ENCODE measurements around the gene ABTB2. TPM values are rescaled to one million over a fixed set of nuclear protein-coding genes. Genes with fewer than 3 reads are reported as not detected.

ABTB2 gene
- total RNA-seq, 4 donors from 2014 or later: 5.0 to 44.1 (median 33.0) TPM

DNA sequence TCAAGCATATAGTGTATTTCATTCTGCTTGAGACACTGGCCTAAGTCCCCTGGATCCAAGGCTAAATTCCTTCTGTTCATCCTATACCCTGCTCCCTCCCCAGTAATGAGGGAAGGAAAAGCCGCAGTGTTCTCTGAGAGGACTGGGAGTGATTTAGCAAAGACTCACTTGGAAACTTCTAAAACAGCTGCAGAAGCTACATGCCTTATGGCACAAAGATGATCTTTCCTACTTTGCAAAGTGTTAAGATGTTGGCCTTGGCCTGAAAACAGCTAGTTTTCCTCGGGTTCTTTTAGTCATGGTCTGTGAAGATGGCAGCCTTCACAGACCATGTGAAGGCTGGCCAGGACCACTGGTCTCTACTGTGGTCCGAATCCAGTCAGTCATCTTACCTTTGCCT lies 65.7 kb downstream of the ABTB2 start:
- no peaks in the 10 kb centered on the region for H3K9me3 ChIP-seq
- no peaks in the 10 kb centered on the region for H3K27me3 ChIP-seq
- TF ChIP-seq POLR2A (IDR thresholded peaks at IDR 0.05): no peak
- TF ChIP-seq, protein P1, sequence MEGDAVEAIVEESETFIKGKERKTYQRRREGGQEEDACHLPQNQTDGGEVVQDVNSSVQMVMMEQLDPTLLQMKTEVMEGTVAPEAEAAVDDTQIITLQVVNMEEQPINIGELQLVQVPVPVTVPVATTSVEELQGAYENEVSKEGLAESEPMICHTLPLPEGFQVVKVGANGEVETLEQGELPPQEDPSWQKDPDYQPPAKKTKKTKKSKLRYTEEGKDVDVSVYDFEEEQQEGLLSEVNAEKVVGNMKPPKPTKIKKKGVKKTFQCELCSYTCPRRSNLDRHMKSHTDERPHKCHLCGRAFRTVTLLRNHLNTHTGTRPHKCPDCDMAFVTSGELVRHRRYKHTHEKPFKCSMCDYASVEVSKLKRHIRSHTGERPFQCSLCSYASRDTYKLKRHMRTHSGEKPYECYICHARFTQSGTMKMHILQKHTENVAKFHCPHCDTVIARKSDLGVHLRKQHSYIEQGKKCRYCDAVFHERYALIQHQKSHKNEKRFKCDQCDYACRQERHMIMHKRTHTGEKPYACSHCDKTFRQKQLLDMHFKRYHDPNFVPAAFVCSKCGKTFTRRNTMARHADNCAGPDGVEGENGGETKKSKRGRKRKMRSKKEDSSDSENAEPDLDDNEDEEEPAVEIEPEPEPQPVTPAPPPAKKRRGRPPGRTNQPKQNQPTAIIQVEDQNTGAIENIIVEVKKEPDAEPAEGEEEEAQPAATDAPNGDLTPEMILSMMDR (IDR thresholded peaks at IDR 0.05): no peak
- no peak for DNase-seq
- no peaks in the 10 kb centered on the region for H3K4me1 ChIP-seq
- no peaks in the 10 kb centered on the region for H3K36me3 ChIP-seq
- no peak overlapping the region for H3K4me3 ChIP-seq
- H3K27ac ChIP-seq: no peak overlapping the region

DNA sequence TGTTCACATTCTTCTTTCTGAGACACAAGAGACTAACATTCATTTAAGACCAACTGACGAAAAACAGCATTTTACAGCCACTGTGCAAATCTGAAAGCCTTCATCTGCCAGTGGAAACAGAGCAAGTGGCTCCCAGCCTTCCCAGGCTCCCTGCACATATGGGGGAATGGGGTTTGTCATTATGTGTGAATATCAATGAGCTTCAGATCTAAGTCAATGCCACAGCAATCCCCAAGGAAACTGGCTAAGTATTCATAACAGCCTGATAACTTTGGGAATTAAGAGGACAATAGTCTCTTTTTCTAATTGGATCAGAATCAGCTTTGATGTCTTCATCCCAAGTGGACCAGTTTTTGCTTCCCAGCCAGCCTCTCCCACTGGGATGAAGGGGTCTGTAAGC lies 66.9 kb downstream of the ABTB2 start:
- no peaks in the 10 kb centered on the region for H3K9me3 ChIP-seq
- H3K27ac ChIP-seq: no peak overlapping the region
- TF ChIP-seq POLR2A (IDR thresholded peaks at IDR 0.05): no peak
- H3K27me3 ChIP-seq: no peaks in the 10 kb centered on the region
- no peaks in the 10 kb centered on the region for H3K4me1 ChIP-seq
- DNase-seq: no peak
- no peak overlapping the region for H3K4me3 ChIP-seq
- H3K36me3 ChIP-seq: no peaks in the 10 kb centered on the region

DNA sequence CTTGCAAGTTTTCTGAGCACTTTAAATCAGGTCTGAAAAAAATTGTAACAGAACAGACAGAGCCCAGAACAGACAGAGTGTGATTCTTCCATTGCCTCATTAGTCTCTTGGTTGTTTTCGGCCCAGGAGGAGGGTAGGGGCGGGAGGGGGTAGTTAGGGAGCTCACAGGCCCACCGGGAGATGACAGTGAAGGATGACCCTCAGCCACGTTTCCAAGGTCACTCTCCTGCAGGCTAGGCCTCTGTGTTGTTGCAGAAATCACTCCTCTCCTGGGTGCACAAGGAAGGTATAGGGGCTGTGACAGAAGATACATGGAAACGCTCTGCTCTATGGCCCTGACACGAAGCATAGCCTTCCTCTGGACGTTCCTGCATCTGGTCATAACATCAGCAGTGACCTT lies 69.3 kb downstream of the ABTB2 start:
- H3K4me3 ChIP-seq: no peak overlapping the region
- no peaks in the 10 kb centered on the region for H3K27me3 ChIP-seq
- TF ChIP-seq POLR2A (IDR thresholded peaks at IDR 0.05): no peak
- TF ChIP-seq, protein P1 (IDR thresholded peaks at IDR 0.05): no peak
- H3K9me3 ChIP-seq: no peaks in the 10 kb centered on the region
- no peak overlapping the region for H3K27ac ChIP-seq
- no peaks in the 10 kb centered on the region for H3K4me1 ChIP-seq
- no peaks in the 10 kb centered on the region for H3K36me3 ChIP-seq
- DNase-seq: no peak

DNA sequence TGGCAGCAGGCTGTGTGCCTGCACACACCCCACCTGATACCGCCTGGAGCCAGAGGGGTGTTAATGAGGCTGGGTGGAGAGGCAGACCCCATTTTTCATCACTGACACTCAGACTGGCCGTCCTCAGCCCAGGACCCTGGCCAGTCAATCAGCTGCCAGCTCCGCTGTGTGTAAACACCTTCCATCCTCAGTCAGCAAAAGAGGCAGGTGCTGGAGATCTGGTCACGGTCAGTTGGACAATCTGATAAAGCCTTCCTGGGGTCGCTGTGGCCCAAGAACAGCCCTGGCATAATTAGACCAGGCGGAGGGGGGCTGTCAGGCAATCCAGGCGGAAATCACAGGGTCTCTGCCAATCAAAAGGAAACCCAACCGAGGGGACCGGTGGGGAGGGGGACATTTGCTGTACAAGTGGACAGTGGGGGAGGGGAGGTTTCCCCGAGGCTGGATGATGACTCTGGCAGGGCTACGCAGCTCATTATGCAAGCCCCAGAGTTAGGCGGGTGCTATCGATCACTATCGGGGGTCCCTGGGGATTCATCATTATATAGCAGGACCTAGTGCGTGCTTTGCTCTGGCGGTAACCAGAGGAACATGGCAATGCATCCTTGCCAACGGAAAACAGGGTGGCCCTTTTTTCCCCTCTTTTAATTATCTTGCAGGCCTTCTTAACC lies 72.9 kb downstream of the ABTB2 start:
- Histone ChIP-seq H3K9me3 (no peaks in the 10 kb centered on the region), H3K27me3 (no peaks in the 10 kb centered on the region), H3K27ac (no peak overlapping the region), H3K4me1 (no peaks in the 10 kb centered on the region), H3K36me3 (no peaks in the 10 kb centered on the region), H3K4me3 (no peak overlapping the region)
- DNase-seq: no peak
- TF ChIP-seq, protein P1 (IDR thresholded peaks at IDR 0.05): no peak
- no peak for TF ChIP-seq POLR2A (IDR thresholded peaks at IDR 0.05)

DNA sequence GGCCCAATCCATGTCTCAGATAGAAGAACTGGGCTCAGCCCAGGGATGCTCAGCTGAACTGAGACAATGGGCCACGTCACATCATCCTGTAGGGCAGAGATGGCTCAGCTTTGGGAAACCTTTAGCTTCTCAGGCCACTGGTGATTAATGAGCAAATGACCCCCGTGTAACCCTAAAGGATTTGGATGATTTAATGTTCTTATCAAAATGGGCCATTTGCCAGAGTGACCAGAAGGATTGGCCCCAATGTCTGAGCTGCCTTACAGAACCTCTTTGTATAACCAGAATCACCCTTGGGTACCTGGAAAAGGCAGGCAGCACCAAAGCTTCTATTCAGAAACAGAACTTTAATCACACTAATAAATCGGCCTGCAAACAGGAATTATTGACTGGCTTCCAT lies 73.7 kb downstream of the ABTB2 start:
- Histone ChIP-seq H3K9me3 (no peaks in the 10 kb centered on the region), H3K4me3 (no peak overlapping the region), H3K4me1 (peaks cover 0 to 2% (median 0%) of the 10 kb centered on the region in 4 donors), H3K27me3 (no peaks in the 10 kb centered on the region), H3K27ac (no peak overlapping the region), H3K36me3 (no peaks in the 10 kb centered on the region)
- no peak for DNase-seq
- TF ChIP-seq, protein P1 (IDR thresholded peaks at IDR 0.05): no peak
- no peak for TF ChIP-seq POLR2A (IDR thresholded peaks at IDR 0.05)

DNA sequence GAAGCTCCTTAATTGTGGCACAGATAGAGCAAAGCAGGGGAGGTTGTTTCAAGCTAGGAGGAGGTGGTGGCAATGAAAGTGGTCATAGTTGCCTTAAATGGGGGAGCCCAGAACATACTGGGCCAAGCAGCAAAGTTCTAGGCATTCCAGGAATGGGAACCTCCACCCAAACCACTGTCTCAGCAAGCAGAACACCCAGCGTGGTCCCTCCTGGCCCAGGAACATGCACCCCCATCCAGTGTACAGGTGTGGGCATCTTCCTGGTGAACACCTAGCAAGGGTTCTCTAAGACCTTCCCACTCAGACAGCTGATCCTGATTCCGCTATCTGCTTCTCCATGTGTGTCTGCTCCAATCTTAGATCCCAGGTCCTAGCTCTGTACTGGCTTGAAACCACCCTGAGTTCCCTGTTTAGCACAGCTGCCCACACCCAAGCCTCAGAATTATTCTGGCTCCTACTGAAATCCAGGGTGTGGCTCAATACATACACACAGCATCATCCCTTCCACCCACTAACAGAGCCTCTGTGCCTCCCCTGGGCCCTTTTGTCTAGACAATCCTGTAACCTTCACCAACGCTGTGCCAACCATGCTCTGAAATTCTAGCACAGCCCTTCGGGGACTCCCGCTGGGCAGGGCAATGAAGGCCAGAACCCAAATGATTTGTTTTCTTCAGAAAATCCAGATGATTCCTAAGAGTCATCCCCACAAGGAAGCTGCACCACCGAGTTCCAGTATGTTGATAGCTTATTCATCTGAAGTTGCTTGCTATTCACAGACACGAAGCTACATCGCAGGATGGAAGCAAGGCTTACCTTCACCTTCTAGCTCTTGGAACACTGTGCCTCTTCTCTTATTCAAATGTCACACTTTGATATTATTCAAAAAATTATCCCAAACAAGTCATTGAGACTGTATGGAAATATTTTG lies 76.6 kb downstream of the ABTB2 start:
- peaks cover 0 to 9% (median 0%) of the 10 kb centered on the region in 4 donors for H3K4me1 ChIP-seq
- H3K27ac ChIP-seq: no peak overlapping the region
- H3K36me3 ChIP-seq: no peaks in the 10 kb centered on the region
- H3K27me3 ChIP-seq: no peaks in the 10 kb centered on the region
- DNase-seq: no peak
- no peak overlapping the region for H3K4me3 ChIP-seq
- TF ChIP-seq, protein P1 (IDR thresholded peaks at IDR 0.05): no peak
- no peak for TF ChIP-seq POLR2A (IDR thresholded peaks at IDR 0.05)
- H3K9me3 ChIP-seq: no peaks in the 10 kb centered on the region

Measured in Peyer's patch (tissue), 4 donors.